Panc1 (cell line): ENCODE data around the gene BARHL1. TPM values are rescaled to one million over a fixed set of nuclear protein-coding genes. Genes with fewer than 3 reads are reported as not detected.

Experiments
- ATAC-seq: fragments of 200-7000 bp; cut with Tn5 transposase; 2 replicates; pipeline ENCODE4 v1.9.1; 2020; ENCODE audit warnings: mild to moderate bottlenecking, moderate library complexity
- BruUV-seq: library from RNA; stranded (reverse); fragments of 400-500 nt; replicated peaks from 2 replicates; lab custom pipeline; 2021; lab: Mats Ljungman, UMichigan
- CTCF ChIA-PET: fragments of 300-600 bp; sonication (Branson Sonifier 250); formaldehyde crosslinking; loops from one replicate; lab custom pipeline; 2022; ENCODE audit warnings: antibody characterized with exemption; lab: Charles Lee
- POLR2A ChIA-PET: fragments of 300-600 bp; sonication (Branson Sonifier 250); formaldehyde crosslinking; loops from one replicate; lab custom pipeline; 2022; ENCODE audit warnings: antibody characterized with exemption; lab: Charles Lee
- DNase-seq: peaks from one replicate; pipeline ENCODE4 v3.0.0-alpha.2; 2010; ENCODE audit warnings: low read depth, low spot score
- H3K27ac ChIP-seq: 2 replicates; pipeline ENCODE4 v1.5.1; 2011; ENCODE audit warnings: mild to moderate bottlenecking, low read length, inconsistent platforms
- H3K27me3 ChIP-seq: fragments of 200-500 bp; sonication (Bioruptor generic); 2 replicates; pipeline ENCODE4 v1.6.0; 2014; ENCODE audit warnings: low read length, inconsistent platforms; ENCODE audit not compliant: control insufficient read depth, insufficient read depth
- H3K36me3 ChIP-seq: fragments of 200-500 bp; sonication (Bioruptor generic); 2 replicates; pipeline ENCODE4 v1.5.1; 2014; ENCODE audit warnings: inconsistent platforms, mild to moderate bottlenecking, low read length, moderate library complexity; ENCODE audit not compliant: control insufficient read depth, insufficient read depth
- H3K4me1 ChIP-seq: 2 replicates; pipeline ENCODE4 v1.5.1; 2011; ENCODE audit warnings: inconsistent platforms, mild to moderate bottlenecking, low read length, moderate library complexity; ENCODE audit not compliant: control insufficient read depth, insufficient read depth
- H3K4me3 ChIP-seq, 2 experiments: 2 replicates each; pipeline ENCODE4 v1.5.1; 2011 to 2012; ENCODE audit warnings: low read depth in 2 of 2, low read length in 2 of 2, mild to moderate bottlenecking in 2 of 2, inconsistent platforms in 1 of 2, moderate library complexity in 1 of 2
- H3K9me3 ChIP-seq: fragments of 200-500 bp; sonication (Bioruptor generic); 2 replicates; pipeline ENCODE4 v1.5.1; 2014; ENCODE audit warnings: low read depth, mild to moderate bottlenecking, inconsistent platforms, low read length, moderate library complexity; ENCODE audit not compliant: control insufficient read depth, insufficient read depth
- CTCF ChIP-seq: fragments of 450-650 bp; IDR thresholded peaks from 2 replicates; pipeline ENCODE4 v1.5.1; 2017; ENCODE audit warnings: mild to moderate bottlenecking
- POLR2AphosphoS5 ChIP-seq: IDR thresholded peaks from 2 replicates; pipeline ENCODE4 v1.6.1; 2012; ENCODE audit warnings: mild to moderate bottlenecking, low read depth, low read length, moderate library complexity
- REST ChIP-seq, 2 experiments: IDR thresholded peaks; 2 replicates each; pipeline ENCODE4 v1.6.1; 2011 to 2012; ENCODE audit warnings: low read depth in 2 of 2, control low read depth in 1 of 2, low read length in 1 of 2, mild to moderate bottlenecking in 1 of 2, moderate library complexity in 1 of 2; ENCODE audit not compliant: insufficient read depth in 1 of 2
- SIN3A ChIP-seq: IDR thresholded peaks from 2 replicates; pipeline ENCODE4 v1.6.1; 2012; ENCODE audit warnings: low read depth, mild to moderate bottlenecking, low read length, moderate library complexity, borderline replicate concordance; ENCODE audit not compliant: insufficient read depth
- TCF7L2 ChIP-seq: IDR thresholded peaks from 2 replicates; pipeline ENCODE4 v1.6.1; 2011; ENCODE audit warnings: mild to moderate bottlenecking, low read depth, low read length, inconsistent platforms
- in situ Hi-C: cut with HindIII; loops from 2 replicates; pipeline ENCODE4 v1.10.0; 2016; ENCODE audit warnings: low sequenced_read_pairs, low pct_unique_long_range_greater_than_20kb
- intact Hi-C: fragments of 100-400 bp; cut with micrococcal nuclease; formaldehyde crosslinking; loops from one replicate; pipeline ENCODE4 v1.10.0; 2022; ENCODE audit not compliant: unreplicated experiment
- total RNA-seq: library from RNA; stranded (reverse); gene quantifications from one replicate; pipeline ENCODE4 v1.2.1, GENCODE V29; 2021; ENCODE audit not compliant: unreplicated experiment

Gene BARHL1
- total RNA-seq, 1 experiment from 2014 or later: not detected

- no peaks in the 10 kb centered on the region for H3K36me3 ChIP-seq
- H3K9me3 ChIP-seq: no peaks in the 10 kb centered on the region
- BruUV-seq: no TSS peak
- ChIA-PET CTCF (no interaction called here), POLR2A (no interaction called here)
- H3K4me3 ChIP-seq: no peak overlapping the region
- intact Hi-C loops (no loop called here), in situ Hi-C loops (no loop called here)
- H3K4me1 ChIP-seq: no peaks in the 10 kb centered on the region
- DNase-seq (no peak), ATAC-seq (no peak)
- TF ChIP-seq SIN3A (no peak), TCF7L2 (no peak), REST (IDR thresholded peaks at IDR 0.05; ENCODE audit: insufficient read depth in 1 of 2, low read depth in 2 of 2, low read length in 1 of 2) (no peak)
- no peak overlapping the region for H3K27ac ChIP-seq
- H3K27me3 ChIP-seq: no peaks in the 10 kb centered on the region
Measured at GRCh38 chr9:132541870-132542830, 40.3 kb upstream of the BARHL1 start.

- CTCF ChIA-PET: no interaction called here
- no peaks in the 10 kb centered on the region for H3K27me3 ChIP-seq
- no peak overlapping the region for H3K27ac ChIP-seq
- H3K4me1 ChIP-seq: no peaks in the 10 kb centered on the region
- TF ChIP-seq CTCF: no peak
- TF ChIP-seq SIN3A: no peak
- TF ChIP-seq POLR2AphosphoS5: no peak
- no peak for TF ChIP-seq TCF7L2
- TF ChIP-seq REST (IDR thresholded peaks at IDR 0.05; ENCODE audit: insufficient read depth in 1 of 2, low read depth in 2 of 2, low read length in 1 of 2): no peak
- no peaks in the 10 kb centered on the region for H3K9me3 ChIP-seq
- DNase-seq (no peak), ATAC-seq (no peak)
- POLR2A ChIA-PET: no interaction called here
- intact Hi-C loops: no loop called here
- no peak overlapping the region for H3K4me3 ChIP-seq
- in situ Hi-C loops: no loop called here
- no TSS peak for BruUV-seq
- H3K36me3 ChIP-seq: no peaks in the 10 kb centered on the region
Measured at GRCh38 chr9:132543251-132543650, 39.2 kb upstream of the BARHL1 start.
